NT2/D1 (cell line): Measurements from ENCODE around the gene FRMPD4.

ENCODE experiments used
- DNase-seq: peaks from one replicate; pipeline ENCODE4 v3.0.0-alpha.2; 2011; ENCODE audit warnings: low read depth, low spot score
- H3K27me3 ChIP-seq: 2 replicates; pipeline ENCODE4 v1.6.0; 2011; ENCODE audit warnings: mild to moderate bottlenecking; ENCODE audit not compliant: insufficient read length, insufficient read depth
- H3K36me3 ChIP-seq: 2 replicates; pipeline ENCODE4 v1.6.1; 2011; ENCODE audit warnings: mild to moderate bottlenecking, low read length, mixed read lengths; ENCODE audit not compliant: insufficient read depth, insufficient read length
- H3K4me1 ChIP-seq: 2 replicates; pipeline ENCODE4 v1.5.1; 2011; ENCODE audit not compliant: insufficient read depth, insufficient read length
- H3K4me3 ChIP-seq: 2 replicates; pipeline ENCODE4 v1.5.1; 2011; ENCODE audit warnings: low read depth; ENCODE audit not compliant: insufficient read length
- H3K9ac ChIP-seq: 2 replicates; pipeline ENCODE4 v1.6.0; 2011; ENCODE audit warnings: low read depth; ENCODE audit not compliant: insufficient read length
- H3K9me3 ChIP-seq: 2 replicates; pipeline ENCODE4 v1.5.1; 2011; ENCODE audit warnings: mild to moderate bottlenecking, low read length; ENCODE audit not compliant: insufficient read depth
- SUZ12 ChIP-seq: IDR thresholded peaks from 2 replicates; pipeline ENCODE4 v1.6.1; 2011; ENCODE audit not compliant: insufficient read length, insufficient read depth; ENCODE audit errors: extremely low read depth
- YY1 ChIP-seq: IDR thresholded peaks from 2 replicates; pipeline ENCODE4 v1.6.1; 2011; ENCODE audit not compliant: insufficient read length, insufficient read depth
- ZNF274 ChIP-seq: IDR thresholded peaks from 2 replicates; pipeline ENCODE4 v1.6.1; 2011; ENCODE audit warnings: mild to moderate bottlenecking, low read depth, low read length

The FRMPD4 gene

DNA sequence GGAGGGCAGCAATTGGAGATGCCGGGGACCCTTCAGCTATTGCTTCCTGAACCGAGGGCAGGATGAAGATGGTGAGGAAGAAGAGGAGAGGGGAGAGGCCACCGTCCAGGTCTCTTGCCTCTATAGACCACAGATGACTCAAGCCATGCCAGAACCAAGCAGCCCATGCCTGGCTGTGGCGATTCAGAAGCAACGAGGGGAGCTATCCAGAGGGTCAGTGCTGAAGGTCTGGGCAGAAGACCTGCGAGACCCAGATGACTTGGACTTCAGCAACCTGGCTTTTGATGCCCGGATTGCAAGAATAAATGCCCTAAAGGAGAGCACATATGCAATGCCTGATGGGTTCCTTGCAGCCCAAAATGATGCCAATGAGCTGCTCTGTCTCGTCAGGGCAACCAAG is 582.8 kb downstream of the FRMPD4 start:
- H3K4me3 ChIP-seq = no peak overlapping the region
- no peaks in the 10 kb centered on the region for H3K36me3 ChIP-seq
- no peak for DNase-seq
- no peak for TF ChIP-seq SUZ12
- no peak for TF ChIP-seq YY1
- TF ChIP-seq ZNF274 = no peak
- no peak overlapping the region for H3K9ac ChIP-seq
- H3K27me3 ChIP-seq = no peaks in the 10 kb centered on the region
- no peaks in the 10 kb centered on the region for H3K4me1 ChIP-seq
- H3K9me3 ChIP-seq = no peaks in the 10 kb centered on the region

DNA sequence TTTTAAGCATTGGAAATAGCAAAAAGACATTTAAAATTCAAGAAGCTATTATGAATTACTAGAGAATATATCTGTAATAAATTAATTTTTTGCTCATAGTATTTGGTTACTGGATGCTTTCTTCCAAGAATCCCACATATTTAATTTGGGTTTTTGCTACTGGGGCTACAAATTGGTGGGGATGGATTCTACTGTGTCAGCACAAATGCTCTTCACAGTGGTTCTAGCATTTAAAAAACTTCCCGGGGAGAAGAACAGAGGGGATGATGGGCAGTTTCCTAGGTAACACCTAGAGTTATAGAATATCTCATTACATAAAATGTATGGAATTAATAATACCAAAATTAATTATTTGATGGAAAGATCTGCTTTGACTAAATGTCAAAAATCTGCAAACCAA is 584.0 kb downstream of the FRMPD4 start:
- Histone ChIP-seq H3K27me3 (no peaks in the 10 kb centered on the region), H3K4me1 (no peaks in the 10 kb centered on the region), H3K9me3 (no peaks in the 10 kb centered on the region), H3K9ac (no peak overlapping the region), H3K4me3 (no peak overlapping the region), H3K36me3 (no peaks in the 10 kb centered on the region)
- no peak for DNase-seq
- TF ChIP-seq SUZ12 (no peak), YY1 (no peak), ZNF274 (no peak)

DNA sequence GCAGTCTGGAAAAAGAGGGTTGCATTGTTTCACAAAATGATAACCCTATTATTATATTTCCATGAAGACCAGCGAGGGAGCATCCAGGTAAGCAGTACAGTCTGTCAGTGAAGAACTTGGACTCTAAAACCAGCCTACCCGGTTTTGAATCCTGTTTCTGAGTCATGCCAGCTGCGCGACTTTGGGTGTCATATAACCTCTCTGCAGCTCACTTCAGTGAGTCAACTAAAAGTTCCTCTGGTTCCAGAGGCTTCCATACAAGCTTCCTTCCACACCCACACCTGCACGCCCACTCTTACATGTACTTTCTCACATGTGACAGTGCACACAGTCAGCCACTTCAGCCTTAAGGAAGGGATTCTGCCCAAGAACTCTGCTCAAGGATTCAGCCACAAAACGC is 603.1 kb downstream of the FRMPD4 start:
- no peaks in the 10 kb centered on the region for H3K27me3 ChIP-seq
- no peaks in the 10 kb centered on the region for H3K4me1 ChIP-seq
- TF ChIP-seq SUZ12 (no peak), YY1 (no peak), ZNF274 (no peak)
- no peaks in the 10 kb centered on the region for H3K36me3 ChIP-seq
- H3K9ac ChIP-seq = no peak overlapping the region
- H3K9me3 ChIP-seq = no peaks in the 10 kb centered on the region
- H3K4me3 ChIP-seq = no peak overlapping the region
- DNase-seq = no peak

DNA sequence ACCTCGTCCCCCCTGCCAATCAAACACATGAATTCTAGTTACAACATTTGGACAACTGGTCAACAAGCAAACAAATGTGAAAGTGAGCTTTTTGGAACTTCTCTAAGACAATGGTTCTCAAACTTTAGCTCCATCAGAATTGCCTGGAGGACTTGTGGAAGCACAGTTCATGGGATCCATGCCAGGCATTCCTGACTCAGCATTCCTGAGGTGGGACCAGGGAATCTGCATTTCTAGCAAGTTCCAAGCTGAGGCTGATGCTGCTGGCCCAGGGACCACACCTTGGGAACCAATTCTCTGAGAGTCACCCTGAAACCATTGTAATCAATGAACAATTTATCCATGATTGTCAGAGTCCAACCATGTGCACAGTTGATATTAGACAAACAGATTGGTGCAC is 609.2 kb downstream of the FRMPD4 start:
- Histone ChIP-seq H3K36me3 (no peaks in the 10 kb centered on the region), H3K27me3 (no peaks in the 10 kb centered on the region), H3K4me3 (no peak overlapping the region), H3K4me1 (no peaks in the 10 kb centered on the region), H3K9me3 (peaks cover 8% of the 10 kb centered on the region; the same call in 1 of the 2 replicates), H3K9ac (no peak overlapping the region)
- TF ChIP-seq YY1 = no peak
- no peak for TF ChIP-seq SUZ12
- TF ChIP-seq ZNF274 = no peak
- no peak for DNase-seq

DNA sequence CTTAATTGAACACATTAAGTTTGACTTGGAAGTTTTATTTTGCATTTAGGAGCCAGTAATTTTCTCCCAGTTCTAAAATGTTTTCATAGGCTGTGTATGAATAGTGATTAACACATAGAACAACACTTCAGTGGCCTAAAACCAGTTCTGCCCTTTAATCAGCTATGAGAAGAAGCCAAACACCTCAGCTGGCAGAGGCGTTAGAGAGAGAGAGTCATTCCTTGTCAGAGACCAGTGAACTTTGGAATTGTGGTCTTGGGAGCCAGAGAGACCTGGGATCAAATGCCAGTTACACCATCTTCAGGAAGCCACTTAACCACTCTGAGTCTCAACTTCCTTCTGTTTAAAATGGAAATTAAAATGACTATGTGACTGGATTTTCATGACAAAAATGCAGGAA is 613.6 kb downstream of the FRMPD4 start:
- TF ChIP-seq YY1 (no peak), SUZ12 (no peak), ZNF274 (no peak)
- no peak for DNase-seq
- H3K4me3 ChIP-seq = no peak overlapping the region
- H3K9me3 ChIP-seq = peaks cover 8% of the 10 kb centered on the region; the same call in 1 of the 2 replicates
- H3K27me3 ChIP-seq = no peaks in the 10 kb centered on the region
- no peaks in the 10 kb centered on the region for H3K4me1 ChIP-seq
- no peaks in the 10 kb centered on the region for H3K36me3 ChIP-seq
- no peak overlapping the region for H3K9ac ChIP-seq

DNA sequence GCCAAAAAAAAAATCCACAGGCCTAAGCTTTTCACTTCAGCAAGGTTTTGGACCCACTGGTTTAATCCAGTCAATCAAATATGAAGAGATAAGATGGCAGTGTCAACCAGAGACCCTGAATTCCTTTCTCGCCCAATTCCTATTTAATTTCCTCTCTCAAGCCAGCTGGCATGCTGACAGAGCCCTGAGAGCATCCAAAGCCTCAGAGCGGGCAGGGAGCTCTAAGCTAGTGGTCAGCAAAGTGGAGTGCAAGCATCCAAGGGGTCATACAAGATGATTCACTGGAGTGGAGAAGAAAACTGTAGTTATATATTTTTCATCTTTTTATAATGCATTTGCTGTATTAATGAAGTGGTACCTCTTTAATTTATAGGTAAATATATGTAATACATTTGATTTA is 615.1 kb downstream of the FRMPD4 start:
- Histone ChIP-seq H3K36me3 (no peaks in the 10 kb centered on the region), H3K4me3 (no peak overlapping the region), H3K9ac (no peak overlapping the region), H3K4me1 (no peaks in the 10 kb centered on the region), H3K27me3 (no peaks in the 10 kb centered on the region), H3K9me3 (peaks cover 8% of the 10 kb centered on the region; the same call in 1 of the 2 replicates)
- TF ChIP-seq ZNF274 (no peak), YY1 (no peak), SUZ12 (no peak)
- no peak for DNase-seq

DNA sequence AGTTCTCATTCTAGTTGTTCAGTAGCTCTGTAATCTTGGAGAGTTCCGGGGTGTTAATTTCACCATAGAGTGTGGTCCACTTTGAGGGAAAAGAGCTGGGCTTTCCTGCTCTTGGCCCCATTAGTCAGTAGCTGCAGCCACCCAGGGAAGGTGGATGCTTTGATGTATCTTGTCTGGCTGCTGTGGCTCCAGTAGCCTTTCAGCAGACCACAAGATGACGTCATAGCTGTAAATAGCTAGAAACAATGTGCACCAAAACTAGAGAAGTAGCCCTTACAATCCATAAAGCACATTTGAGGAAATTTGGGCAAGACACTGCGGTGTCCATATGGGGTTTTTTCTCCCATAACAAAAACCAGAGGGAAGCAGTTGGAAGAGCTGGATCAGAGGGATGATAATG is 620.0 kb downstream of the FRMPD4 start:
- Histone ChIP-seq H3K9me3 (no peaks in the 10 kb centered on the region), H3K4me1 (no peaks in the 10 kb centered on the region), H3K4me3 (no peak overlapping the region), H3K36me3 (no peaks in the 10 kb centered on the region), H3K27me3 (no peaks in the 10 kb centered on the region), H3K9ac (no peak overlapping the region)
- DNase-seq = no peak
- TF ChIP-seq ZNF274 = no peak
- no peak for TF ChIP-seq YY1
- no peak for TF ChIP-seq SUZ12
